GM12891 (cell line): ENCODE measurements around the gene FUT4.

Source experiments
- DNase-seq: peaks from one replicate; pipeline ENCODE4 v3.0.0; 2011; ENCODE audit warnings: low spot score; ENCODE audit not compliant: insufficient read length
- FAIRE-seq: peaks from 2 replicates; lab custom pipeline; 2011; peaks lifted over from hg19 to GRCh38; lab: Jason Lieb, UNC
- PAX5 ChIP-seq: IDR thresholded peaks from 2 replicates; pipeline ENCODE4 v1.6.1; 2011; ENCODE audit warnings: low read length, moderate library complexity, mild to moderate bottlenecking; ENCODE audit not compliant: insufficient read depth, severe bottlenecking
- POLR2A ChIP-seq: IDR thresholded peaks from 2 replicates; pipeline ENCODE4 v1.6.1; 2011; ENCODE audit warnings: low read depth, low read length, control low read depth
- POLR2AphosphoS5 ChIP-seq: IDR thresholded peaks from 2 replicates; pipeline ENCODE4 v1.6.1; 2011; ENCODE audit warnings: low read depth, low read length, control low read depth
- POU2F2 ChIP-seq: IDR thresholded peaks from 2 replicates; pipeline ENCODE4 v1.6.1; 2011; ENCODE audit warnings: low read depth, mild to moderate bottlenecking, control low read depth, low read length, moderate library complexity
- SPI1 ChIP-seq: IDR thresholded peaks from 2 replicates; pipeline ENCODE4 v1.6.1; 2011; ENCODE audit warnings: low read depth, low read length, control low read depth
- TAF1 ChIP-seq: IDR thresholded peaks from 2 replicates; pipeline ENCODE4 v1.6.1; 2011; ENCODE audit warnings: low read depth, low read length, control low read depth

Gene FUT4

GRCh38 chr11:94532211-94532610 lies 11.5 kb upstream of the FUT4 start:
- TF ChIP-seq POLR2AphosphoS5 (no peak), SPI1 (no peak), POU2F2 (no peak), TAF1 (no peak), POLR2A (no peak), PAX5 (no peak)
- FAIRE-seq (no peak), DNase-seq (no peak)

- FAIRE-seq = no peak
- DNase-seq = no peak
- no peak for TF ChIP-seq POLR2AphosphoS5
- TF ChIP-seq SPI1 = no peak
- no peak for TF ChIP-seq TAF1
- no peak for TF ChIP-seq POLR2A
- no peak for TF ChIP-seq POU2F2
Observed at GRCh38 chr11:94533206-94533605, 10.5 kb upstream of the FUT4 start.

- no peak for TF ChIP-seq TAF1
- TF ChIP-seq SPI1 = no peak
- TF ChIP-seq POLR2A = no peak
- TF ChIP-seq POU2F2 = no peak
- TF ChIP-seq POLR2AphosphoS5 = no peak
- TF ChIP-seq PAX5 = no peak
- DNase-seq (no peak), FAIRE-seq (no peak)
Observed at GRCh38 chr11:94533696-94534630, 9.8 kb upstream of the FUT4 start.

- DNase-seq (no peak), FAIRE-seq (no peak)
- TF ChIP-seq SPI1 (no peak), POU2F2 (no peak), POLR2AphosphoS5 (no peak), PAX5 (no peak), POLR2A (no peak), TAF1 (no peak)
Observed at GRCh38 chr11:94536386-94536785, 7.3 kb upstream of the FUT4 start.

GRCh38 chr11:94537031-94537600 lies 6.6 kb upstream of the FUT4 start:
- FAIRE-seq (no peak), DNase-seq (no peak)
- TF ChIP-seq POLR2AphosphoS5 (no peak), POU2F2 (no peak), POLR2A (no peak), TAF1 (no peak), SPI1 (no peak), PAX5 (no peak)

GRCh38 chr11:94539420-94539819 lies 4.3 kb upstream of the FUT4 start:
- no peak for FAIRE-seq
- TF ChIP-seq SPI1 = no peak
- TF ChIP-seq PAX5 = no peak
- no peak for TF ChIP-seq POU2F2
- TF ChIP-seq POLR2AphosphoS5 = no peak
- TF ChIP-seq POLR2A = no peak
- TF ChIP-seq TAF1 = no peak
- no peak for DNase-seq

- DNase-seq (no peak), FAIRE-seq (no peak)
- TF ChIP-seq PAX5 (no peak), SPI1 (no peak), TAF1 (no peak)
Observed at GRCh38 chr11:94544646-94545263, 1.0 kb downstream of the FUT4 start.

GRCh38 chr11:94545264-94546161 lies 1.8 kb downstream of the FUT4 start:
- TF ChIP-seq SPI1 (no peak), TAF1 (no peak), POU2F2 (no peak), POLR2AphosphoS5 (no peak), PAX5 (no peak), POLR2A (no peak)
- FAIRE-seq (no peak), DNase-seq (no peak)

GRCh38 chr11:94546162-94546470 lies 2.4 kb downstream of the FUT4 start:
- TF ChIP-seq POU2F2 = no peak
- no peak for TF ChIP-seq POLR2AphosphoS5
- TF ChIP-seq PAX5 = no peak
- TF ChIP-seq SPI1 = no peak
- no peak for TF ChIP-seq POLR2A
- TF ChIP-seq TAF1 = no peak
- DNase-seq = no peak
- no peak for FAIRE-seq
